Activated CD4-positive, alpha-beta T cell treated with anti-CD3 and anti-CD28 coated beads for 48 hours (primary cell): ENCODE results near the gene PRICKLE2.

Experiments used
- DNase-seq: peaks from one replicate; pipeline ENCODE4 v3.0.0-alpha.2; 2020

PRICKLE2 gene

DNA sequence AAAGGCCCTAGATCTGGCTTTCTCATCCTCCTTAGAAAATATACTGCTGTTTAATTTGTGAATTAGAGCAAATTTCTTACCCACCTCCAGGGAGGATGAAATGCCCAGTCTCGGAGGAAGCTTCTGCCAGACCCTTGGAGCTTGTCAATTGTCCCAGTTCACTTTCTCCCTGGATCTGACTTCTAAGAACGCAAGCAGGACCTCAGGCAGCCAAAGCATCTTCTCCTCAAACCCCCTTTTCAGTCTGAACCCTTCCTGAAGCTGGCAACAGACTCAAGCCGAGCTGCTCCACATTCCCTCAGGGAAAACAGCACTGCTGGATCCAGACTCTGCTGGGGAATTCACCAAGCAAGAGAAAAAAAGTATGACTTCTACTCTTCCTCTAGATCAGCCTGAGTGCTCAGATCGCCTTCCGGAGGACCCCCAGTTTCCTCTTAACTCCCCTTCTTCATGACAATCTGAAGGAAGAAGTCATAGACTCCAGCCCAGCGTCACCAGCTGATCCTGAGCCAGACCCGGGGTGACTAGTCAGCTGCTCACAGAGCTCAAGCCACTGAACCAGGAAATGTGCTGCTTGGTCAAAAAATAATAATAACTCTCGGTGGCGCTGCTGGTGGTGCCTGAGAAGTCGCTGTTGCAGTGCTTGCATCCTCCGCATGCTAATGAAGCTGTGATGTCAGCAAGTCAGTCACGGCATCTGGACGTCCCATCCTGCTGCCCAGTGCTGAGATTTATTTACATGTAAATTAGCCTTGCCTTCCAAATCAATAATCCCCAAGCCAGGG is at the start of gene PRICKLE2:
Gene PRICKLE2 (minus strand): TSS at position 641 of the 785 bp plus-strand sequence. CDS start 26,539 bp downstream, outside the sequence.
- DNase-seq, result no peak

- DNase-seq, result no peak
These were observed 47.6 kb upstream of the PRICKLE2 start for GRCh38 chr3:64272842-64273241.

DNA sequence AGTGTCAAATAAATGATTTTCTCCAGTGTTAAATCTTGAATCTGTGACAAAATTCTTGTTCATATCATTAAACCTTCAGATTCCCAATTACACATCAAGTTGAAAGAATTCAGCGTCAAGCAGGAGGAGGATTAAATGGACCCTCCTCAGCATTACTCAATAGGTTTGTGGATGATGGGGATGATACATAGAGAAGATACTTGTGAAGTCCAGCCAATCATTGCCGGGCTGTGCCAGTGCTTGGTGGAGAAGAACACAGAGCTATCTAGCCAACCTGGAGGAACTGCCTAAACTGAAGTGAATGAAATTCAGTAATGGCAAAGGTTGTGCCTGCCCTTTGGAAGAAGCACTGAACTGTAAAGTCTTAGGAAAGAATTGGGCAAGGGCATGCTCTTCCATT is 47.0 kb upstream of the PRICKLE2 start:
- DNase-seq, result no peak

DNA sequence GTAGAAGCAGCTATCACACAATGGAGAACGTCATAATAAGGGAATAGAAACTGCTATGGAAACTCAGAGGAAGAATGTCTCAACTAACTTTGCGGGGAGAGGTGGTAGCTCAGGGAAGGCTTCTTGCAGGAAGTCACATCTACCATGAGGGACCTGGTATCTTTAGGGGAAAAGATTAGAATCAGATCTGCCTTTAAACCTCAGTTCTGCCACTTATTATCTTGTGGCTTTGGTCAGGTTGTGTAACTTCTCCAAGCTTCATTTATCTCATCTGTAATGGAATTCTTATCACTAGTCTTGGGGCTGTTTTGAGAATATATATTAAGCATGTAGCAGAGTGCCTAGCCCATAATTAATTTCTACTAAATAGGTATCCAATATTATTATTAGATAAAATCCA is 46.4 kb upstream of the PRICKLE2 start:
- DNase-seq, result no peak

GRCh38 chr3:64270866-64271260 is 45.6 kb upstream of the PRICKLE2 start:
- DNase-seq, result no peak

DNA sequence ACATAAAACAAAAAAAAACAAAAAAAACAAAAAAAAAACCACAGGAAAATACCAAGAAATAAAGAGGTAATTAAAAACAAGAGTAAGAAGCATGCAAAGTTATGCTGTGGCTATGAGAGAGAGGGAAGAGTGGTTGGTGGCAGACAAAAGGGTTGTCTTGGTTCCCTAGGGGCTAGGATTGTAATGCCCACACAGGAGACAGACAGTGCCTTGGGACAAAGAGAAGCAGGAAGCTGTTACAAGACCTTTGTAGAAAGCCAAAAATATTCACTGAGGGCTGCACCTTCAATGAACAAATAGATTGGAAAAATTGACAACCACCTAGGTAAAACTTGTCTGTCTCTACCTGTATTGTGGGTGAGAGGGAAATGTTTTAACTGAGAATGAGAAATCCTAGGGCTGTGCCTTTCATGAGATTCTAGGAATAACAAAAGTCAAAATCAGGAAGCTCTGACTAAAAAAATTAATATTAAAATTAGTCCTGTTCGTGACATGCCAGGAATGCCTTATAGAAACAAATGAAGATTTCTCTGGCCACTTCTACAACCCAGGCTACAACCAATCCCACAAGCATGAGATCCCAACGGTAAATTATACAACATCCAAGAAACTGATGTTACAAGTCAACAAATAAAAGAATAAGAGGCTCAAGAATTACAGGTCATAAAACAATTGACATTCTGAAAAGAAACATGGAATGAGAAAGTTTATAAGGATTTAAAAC is 45.0 kb upstream of the PRICKLE2 start:
- no peak for DNase-seq

GRCh38 chr3:64268926-64269325 is 43.7 kb upstream of the PRICKLE2 start:
- DNase-seq, result no peak

DNA sequence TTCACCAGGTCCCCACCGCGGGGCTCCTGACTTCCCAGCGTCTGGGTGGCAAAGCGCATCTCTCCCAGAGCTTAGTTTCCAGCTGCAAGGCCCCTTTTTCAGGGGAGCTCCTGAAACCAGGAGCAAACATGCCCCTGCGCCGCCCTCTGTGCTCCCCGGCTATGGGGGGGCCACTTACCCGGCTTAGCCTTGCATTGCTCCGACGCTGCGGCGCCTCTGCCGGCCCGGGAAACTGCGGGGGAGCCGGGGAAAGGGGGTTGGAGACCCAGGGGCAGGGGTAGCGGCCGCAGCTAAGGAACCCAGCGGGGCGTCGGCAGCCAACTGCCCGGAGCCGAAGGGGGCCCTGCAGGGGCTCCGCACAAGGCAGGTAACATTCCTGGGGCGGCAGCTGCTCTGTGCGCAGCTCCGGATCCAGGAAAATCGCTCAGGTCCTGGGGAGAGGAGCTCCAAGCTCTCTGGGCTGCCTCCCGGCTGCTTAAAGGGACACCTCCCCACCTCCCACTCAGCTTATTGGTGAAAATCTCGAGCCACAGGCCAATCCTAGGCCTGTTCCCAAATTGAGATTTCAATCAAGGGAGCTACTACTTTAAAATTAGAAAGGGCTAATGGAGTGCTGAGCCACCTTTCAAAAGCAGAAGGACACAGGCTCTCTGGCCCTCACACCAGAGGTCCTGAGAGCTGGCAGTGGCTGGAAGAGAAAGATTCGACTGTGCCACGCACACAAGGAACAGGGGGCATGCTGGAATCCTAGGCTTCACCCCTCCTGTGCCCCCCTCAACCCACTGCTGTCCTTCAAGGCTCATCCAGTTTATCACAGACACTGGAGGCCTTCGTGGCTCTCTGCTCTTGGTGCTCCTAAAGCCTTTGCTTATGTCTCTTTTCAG is 42.7 kb upstream of the PRICKLE2 start:
- DNase-seq, result no peak

DNA sequence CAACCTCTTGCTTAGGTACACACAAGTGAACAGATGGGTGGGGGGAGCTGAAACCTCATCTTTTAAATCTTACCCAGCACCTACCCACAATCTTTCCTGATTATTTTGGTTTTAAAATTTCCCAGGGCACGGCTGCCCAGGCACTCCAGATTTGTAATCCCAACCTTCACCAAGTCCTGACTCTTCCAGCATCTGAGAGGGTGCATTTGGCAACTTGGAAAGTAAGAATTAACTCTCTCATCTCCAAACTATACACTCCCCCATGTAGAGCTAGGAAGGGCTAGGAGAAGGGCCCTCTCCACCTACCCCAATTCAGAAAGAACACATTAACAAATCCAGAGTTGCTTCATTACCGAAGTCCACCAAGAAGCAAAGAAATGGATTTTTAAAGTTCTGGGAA is 41.7 kb upstream of the PRICKLE2 start:
- no peak for DNase-seq

DNA sequence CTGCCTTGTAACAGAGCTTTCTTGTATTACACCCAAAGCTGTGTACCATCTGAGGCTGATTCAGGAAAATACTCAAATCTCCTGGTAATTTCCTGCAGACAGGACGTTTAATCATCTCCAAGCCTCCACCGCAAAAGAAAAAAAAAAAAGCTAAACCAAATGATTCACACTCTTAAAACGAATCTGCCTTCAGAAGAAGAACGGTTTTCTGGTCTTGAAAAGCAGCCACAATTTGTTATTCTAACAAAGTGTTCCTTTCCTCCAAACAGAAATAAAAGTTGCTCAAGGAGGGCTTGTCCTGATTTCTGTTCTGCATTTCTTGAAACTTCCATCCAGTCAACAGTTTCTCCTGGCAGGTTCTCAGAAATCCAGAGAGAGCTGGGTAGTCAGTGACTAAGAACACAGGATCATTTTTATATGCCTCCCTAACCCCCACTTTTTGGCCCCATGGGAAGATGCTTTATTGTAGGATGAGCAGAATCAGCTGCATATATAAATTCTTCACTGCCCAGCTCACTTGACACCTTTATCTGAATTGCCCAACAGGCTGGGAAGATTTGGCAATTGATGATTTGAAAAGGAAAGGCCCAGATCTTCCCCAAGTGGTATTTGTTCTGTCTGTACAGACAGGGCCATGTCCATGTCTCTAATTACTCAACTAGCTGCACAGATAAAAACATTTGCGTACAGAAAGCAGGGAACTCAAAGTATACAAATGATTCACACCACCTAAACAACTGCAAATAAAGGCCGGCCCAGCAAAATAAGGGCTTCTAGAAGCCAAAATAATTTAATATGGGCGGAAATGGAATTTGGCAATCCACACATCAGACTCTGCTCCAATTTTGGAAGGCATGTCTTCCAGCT is 41.0 kb upstream of the PRICKLE2 start:
- DNase-seq, result no peak

DNA sequence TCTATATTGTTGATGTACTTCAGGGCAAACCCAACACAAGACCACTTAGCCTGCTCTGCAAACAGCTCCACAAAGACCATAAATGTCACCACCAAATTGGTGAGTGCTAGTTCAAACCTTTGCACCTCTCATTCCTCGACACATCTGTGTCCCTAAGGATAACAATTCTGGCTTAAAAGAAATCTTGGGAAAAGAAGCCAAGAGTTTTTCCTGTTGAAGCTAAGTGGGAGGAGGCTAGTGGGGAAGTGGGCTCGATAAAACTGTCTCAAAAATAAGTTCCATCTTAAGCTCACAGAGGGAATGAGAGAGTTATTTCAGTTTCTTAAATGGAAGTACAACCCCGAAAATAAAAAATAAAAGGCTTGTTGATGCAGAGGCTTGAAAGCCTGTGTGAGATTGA is 40.4 kb upstream of the PRICKLE2 start:
- no peak for DNase-seq

DNA sequence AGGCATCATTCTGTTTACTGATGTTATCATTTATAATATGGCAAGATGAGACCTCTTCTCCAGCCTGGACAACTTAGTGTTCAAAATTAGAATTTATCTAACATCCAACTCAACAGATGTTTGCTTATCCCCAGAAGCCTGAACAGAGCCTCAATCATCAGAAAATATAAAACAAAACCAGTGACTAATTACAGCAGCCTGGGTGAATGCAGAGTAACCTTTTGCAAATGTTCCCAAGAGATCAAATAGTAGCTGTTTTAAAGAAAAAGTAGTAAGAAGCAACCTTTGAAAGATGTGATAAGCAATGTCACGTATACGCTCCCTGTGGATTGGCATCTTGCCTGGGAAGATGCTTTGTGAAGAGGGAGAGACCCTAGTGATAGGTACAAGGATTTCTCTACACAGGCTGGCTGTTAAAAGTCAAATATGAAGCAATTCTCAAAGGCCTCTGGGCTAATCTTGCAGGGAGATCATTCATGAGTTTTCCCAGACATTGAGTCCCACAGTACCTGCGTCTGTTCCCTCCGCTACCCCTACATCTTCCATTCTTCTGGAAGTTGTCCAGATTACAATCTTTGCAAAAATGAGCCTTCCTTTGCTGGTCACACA is 39.3 kb upstream of the PRICKLE2 start:
- DNase-seq, result no peak

DNA sequence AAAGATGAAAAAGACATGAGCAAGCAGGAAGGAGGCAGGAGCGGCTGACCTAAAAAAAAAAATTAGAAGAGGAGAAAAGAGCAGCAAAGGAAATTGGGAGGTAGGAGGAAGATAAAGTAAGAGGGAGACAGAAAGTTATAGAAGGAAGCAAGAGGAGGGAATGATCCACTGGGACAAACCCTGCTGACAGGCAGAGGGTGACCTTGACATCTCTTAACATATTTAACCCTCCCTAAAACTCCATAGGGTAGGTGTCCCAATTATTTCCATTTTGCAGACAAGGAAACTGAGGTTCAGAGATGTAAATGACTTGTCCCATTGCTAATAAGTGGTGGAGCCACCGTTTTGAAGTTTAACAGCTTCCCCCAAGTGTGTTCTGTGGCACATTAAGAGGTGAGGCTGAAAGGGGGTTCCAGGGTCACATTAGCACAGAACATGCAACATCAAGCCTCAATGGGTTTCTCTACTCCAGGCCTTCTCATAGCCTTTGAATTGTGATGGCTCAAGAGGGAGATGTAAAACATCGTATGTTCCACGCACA is 37.4 kb upstream of the PRICKLE2 start:
- no peak for DNase-seq

DNA sequence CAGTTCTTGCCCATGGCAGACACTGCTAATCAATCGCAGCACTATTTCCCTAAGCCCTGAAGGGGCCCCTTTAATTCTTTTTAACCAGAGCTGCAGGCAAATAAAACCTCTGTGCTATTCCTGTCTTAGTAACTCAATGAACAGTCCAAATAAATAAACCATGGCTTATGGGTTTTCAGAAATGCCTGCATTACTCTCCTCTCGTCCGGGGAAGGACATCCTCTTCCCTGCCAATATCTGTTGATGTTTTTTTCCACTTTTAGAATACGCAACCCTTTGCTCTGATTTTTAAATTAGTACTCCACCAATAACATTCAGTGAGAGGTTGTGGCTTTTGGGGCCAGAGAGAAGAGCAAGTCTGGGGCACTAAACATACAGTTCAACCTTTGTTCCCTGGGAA is 35.2 kb upstream of the PRICKLE2 start:
- no peak for DNase-seq

- DNase-seq, result no peak
These were observed 34.4 kb upstream of the PRICKLE2 start for GRCh38 chr3:64259636-64260035.

GRCh38 chr3:64257100-64257755 is 32.0 kb upstream of the PRICKLE2 start:
- DNase-seq, result no peak

DNA sequence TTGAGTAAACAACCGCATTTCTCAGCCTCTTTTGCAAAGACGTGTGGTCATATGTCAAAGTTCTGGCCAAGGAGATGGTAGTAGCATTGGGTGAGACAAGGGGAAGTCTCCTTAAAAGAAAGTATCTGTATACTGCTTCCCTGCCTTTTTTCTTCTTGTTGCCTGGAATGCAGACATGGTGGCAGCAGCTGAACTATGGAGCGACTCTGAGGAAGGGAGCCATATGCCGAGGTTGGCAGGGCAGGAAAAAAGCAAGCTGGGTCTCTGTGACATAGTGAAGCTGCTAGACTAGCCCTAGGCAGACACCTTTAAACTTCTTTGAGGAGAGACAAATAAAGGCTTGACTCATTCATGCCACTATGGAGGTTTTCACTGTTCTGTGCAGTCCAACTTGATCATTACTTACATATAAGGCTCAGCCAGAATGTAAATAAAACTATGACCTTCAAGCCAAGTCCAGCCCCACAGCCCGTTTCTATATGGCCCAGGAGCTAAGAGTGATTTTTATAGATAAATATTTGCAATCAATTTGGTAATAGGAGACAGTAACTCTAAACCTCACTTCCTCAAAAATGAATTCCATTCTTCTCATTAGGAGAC is 30.6 kb upstream of the PRICKLE2 start:
- DNase-seq, result no peak

- DNase-seq, result no peak
These were observed 29.2 kb upstream of the PRICKLE2 start for GRCh38 chr3:64254443-64254842.

GRCh38 chr3:64253689-64254088 is 28.4 kb upstream of the PRICKLE2 start:
- DNase-seq, result no peak

GRCh38 chr3:64251019-64251418 is 25.8 kb upstream of the PRICKLE2 start:
- no peak for DNase-seq
